Measurements from ENCODE around the gene CPHXL.

Gene CPHXL

DNA sequence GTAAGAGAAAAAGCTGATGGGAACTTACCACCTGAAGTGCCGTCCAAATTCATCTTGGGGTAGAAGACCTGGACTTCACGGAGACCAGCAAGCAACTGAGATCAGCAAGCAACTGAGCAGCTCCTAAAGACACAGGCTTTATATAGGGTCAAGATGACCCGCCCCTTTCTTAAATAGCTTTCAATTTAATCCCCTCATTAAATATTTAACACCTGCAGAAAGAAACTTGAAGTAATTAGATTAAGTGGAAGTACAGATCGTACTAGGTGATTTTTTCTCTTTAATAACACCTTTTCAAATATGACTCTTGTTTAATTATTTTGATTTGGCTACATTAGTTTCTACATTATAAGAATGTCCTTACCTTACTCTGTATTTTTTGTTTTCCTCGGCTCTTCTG, at the start of gene CPHXL:
Gene CPHXL, minus strand, starts transcription at position 101 of the 400 bp plus-strand sequence. Its CDS starts 48 bp downstream, at position 53.
- no peak for DNase-seq

DNA sequence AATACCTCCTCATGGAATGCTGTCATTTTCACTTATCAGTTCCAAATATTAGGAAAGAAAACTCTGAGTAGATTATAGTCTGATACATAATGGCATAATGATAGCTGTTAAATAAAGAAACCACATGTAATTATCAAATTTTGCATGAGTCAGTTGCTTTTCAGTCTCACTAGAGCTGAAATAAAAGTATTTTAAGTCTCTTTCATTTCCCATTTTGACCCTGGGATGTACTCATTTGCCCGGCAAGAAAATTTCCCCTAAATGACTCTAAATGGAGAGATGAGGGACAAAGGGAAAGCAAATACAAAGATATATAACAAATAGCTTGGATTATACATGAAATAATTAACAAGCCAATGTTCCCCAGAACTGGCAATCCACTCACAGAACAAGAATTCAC, 47.9 kb upstream of the CPHXL start:
- DNase-seq = no peak

DNA sequence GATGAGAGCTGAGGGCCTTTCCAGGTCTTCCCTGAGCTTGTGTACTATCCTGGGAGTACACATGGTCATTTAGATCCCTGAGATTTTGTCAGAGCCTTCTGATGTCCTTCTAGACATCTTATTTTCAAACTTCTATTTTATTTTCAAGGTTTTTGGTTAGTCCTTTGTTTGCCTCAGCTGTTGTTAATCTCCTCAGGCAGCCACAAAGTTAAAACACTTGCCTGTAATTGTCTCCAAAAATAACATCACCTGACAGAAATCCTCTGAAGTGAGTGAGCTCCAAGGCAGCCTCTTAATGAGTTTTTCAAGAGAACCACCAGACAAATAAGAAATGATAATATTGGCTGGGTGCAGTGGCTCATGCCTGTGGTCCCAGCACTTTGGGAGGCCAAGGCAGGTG, 43.8 kb upstream of the CPHXL start:
- no peak for DNase-seq

- peak; percentile 67 for DNase-seq
These were observed 38.0 kb upstream of the CPHXL start for GRCh38 chr16:75764154-75764768.

- no peak for DNase-seq
These were observed 36.9 kb upstream of the CPHXL start for GRCh38 chr16:75763204-75763603.

DNA sequence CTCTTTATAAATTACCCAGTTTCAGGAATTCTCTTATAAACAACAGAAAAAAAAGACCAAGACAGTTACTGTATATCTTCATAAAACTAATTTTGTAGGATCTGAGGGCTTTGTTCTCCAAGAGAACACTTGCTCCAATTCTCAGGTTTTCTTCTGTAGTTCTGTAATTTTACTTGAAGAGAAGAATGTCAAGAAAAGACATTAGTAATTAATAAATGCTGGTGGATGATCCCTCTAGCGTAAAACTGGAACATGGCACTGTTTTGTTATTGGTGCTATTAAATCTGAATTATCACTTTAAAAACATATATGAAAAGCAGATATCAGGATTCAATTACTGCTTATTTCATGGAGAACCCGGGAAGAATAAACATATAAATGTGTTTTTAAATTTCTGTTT, 36.5 kb upstream of the CPHXL start:
- DNase-seq = no peak

- no peak for DNase-seq
These were observed 34.8 kb upstream of the CPHXL start for GRCh38 chr16:75761108-75761507.

- DNase-seq = no peak
These were observed 33.8 kb upstream of the CPHXL start for GRCh38 chr16:75760018-75760519.

GRCh38 chr16:75758215-75758614, 31.9 kb upstream of the CPHXL start:
- no peak for DNase-seq

GRCh38 chr16:75754141-75754540, 27.9 kb upstream of the CPHXL start:
- DNase-seq = no peak

GRCh38 chr16:75750528-75750927, 24.2 kb upstream of the CPHXL start:
- DNase-seq = no peak

DNA sequence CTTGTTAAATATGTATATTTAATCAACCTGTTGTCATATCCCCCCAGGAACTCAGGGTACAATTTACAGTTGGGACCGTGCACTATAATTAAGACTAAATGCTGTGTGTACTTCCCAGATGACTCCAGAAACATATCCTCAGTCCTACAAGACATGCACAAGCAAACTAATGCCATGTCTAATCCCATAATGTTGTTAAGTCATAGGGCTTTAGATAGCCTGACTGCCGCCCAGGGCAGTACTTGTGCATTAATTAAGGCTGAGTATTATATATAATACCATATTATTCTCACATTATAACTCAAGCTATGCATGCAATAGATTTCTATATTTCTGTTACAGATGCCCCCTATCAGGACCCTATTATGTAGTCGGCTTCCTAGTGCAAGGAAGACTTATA, 20.1 kb upstream of the CPHXL start:
- no peak for DNase-seq

GRCh38 chr16:75745823-75746222, 19.5 kb upstream of the CPHXL start:
- no peak for DNase-seq

GRCh38 chr16:75745242-75745641, 19.0 kb upstream of the CPHXL start:
- DNase-seq = no peak

DNA sequence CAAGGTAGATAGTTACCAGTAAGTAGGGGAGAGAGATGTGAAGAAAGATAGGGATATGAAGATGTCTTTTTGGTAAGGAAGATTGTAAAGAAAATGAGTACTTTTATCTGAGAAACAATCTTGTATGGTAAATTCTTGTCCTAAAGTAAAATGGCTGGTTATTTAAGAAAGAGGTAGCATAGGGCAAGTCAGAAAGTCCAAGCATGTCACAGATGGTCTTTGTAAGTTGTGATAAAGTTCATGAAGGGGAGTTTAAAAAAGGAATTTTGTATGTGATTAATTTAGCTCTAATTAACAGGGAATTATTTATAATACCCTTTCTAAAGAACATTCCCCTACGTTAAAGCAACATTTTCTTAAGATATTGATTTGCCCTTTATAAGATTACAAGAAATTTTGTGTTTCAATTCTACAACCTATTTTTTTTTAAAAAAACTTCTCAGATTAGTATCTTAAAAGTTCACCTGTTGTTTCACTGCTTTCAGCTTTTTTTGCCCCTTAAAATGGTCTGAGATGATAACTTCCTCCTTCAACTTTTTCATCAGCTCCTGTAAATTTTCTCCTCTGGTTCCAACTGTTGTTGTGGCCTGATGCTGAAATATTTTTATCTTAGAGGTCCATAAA, 16.2 kb upstream of the CPHXL start:
- no peak for DNase-seq

DNA sequence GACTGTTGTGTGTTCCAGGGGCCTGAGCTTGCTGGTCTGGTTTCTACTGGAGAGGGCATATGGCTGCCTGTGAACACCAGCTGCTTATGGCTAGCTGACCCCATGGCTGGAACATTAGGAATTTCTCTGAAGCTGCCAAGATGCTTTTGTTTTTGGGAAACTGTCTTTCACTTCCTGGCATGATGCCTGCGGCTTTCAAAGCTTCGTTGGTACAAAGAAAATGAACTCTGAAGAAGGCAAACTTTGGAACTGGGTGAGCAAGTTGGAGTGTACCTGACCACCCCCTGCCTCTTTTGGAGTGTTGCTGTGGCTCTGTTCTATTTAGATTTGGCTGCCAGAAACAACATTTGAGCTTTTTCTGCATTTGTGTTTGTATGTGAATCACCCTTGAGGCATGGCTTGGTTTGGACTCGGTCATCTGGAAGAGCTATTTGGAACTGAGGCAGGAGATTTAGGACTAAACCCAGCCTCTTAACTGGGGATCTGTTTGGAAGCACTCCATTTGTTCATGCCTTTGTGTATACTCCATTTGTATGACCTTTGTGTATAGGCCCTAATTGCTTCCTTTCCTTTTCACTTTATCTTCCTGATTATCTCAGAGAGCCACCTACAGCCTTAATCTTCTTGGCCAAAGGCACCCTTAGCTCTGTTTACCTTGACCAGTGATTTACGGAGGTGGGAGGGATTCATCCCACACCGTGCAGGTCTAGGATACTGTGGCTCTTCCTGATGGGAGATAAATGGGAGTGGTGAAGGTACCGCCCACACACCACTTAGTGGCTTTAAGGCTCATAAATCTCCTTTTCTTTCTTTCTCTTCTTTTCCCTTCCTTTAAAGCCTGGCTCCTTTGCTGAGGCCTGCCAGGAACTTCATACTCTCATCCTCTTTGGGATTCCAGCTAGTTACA, 7.3 kb upstream of the CPHXL start:
- DNase-seq = no peak

GRCh38 chr16:75732871-75733270, 6.6 kb upstream of the CPHXL start:
- no peak for DNase-seq

DNA sequence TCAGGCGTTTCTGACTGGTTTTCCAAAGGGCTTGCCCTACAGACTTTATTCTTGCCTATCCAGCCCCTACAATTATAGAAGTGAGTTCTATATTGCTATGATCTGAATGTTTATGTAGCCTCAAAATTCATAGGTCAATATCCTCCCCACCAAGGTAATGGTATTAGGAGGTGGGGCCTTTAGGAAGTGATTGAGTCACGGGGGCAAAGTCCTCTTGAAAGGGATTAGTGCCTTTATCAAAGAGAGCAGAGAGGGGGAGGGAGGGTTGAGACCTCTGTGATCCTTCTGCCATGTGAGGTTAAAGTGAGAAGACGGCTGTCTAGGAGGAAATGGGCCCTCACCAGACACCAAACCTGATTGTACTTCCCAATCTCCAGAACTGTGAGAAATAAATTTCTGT, 931 bp upstream of the CPHXL start:
- DNase-seq = no peak

GRCh38 chr16:75718452-75718851, 7.8 kb downstream of the CPHXL start:
- DNase-seq = no peak

DNA sequence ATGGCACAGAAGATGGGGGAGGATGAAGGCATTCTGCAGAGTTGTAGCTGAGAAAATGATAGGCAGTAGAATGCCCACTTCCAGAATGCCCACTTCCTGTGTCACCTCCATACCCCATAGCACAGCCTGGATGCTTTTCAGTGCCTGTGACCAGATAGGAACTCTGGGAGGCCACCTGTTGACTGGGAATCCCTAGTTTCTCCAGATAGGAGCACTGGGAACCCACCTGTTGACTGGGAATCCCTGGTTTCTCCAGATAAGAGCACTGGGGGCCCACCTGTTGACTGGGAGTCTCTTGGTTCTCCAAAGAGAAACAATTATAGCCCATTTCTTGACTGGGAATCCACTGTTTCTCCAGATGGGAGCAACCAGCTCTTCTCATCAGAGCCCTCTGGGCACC, 11.6 kb downstream of the CPHXL start:
- no peak for DNase-seq

GRCh38 chr16:75710344-75710743, 15.9 kb downstream of the CPHXL start:
- DNase-seq = no peak

GRCh38 chr16:75703306-75703705, 23.0 kb downstream of the CPHXL start:
- no peak for DNase-seq

- no peak for DNase-seq
These were observed 24.0 kb downstream of the CPHXL start for GRCh38 chr16:75702242-75702641.

DNA sequence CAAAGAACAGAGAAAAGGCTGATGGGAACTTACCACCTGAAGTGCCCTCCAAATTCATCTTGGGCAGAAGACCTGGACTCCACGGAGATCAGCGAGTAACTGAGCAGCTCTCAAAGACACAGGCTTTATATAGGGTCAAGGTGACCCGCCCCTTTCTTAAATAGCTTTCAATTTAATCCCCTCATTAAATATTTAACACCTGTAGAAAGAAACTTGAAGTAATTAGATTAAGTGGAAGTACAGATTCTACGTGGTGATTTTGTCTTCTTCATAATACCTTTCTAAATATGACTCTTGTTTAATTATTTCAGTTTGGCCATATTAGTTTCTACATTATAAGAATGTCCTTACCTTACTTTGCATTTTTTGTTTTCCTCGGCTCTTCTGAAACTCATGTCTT, 24.9 kb downstream of the CPHXL start, which contains the start of gene DUXB:
Gene DUXB, minus strand, starts transcription at position 101 of the 400 bp plus-strand sequence. Its CDS starts 43 bp downstream, at position 58.
- DNase-seq = no peak
